Measurements from ENCODE around the gene ALG12. TPM values are rescaled to one million over a fixed set of nuclear protein-coding genes. Genes with fewer than 3 reads are reported as not detected.

ALG12 gene
- total RNA-seq, 1 donor = 18.8 TPM

GRCh38 chr22:49963647-49964026, 45.4 kb upstream of the ALG12 start:
- no peaks in the 10 kb centered on the region for H3K9me3 ChIP-seq (ENCODE audit: low read depth, low read length)
- H3K4me3 ChIP-seq (ENCODE audit: insufficient read depth, low read length) = no peak overlapping the region
- H3K27me3 ChIP-seq (ENCODE audit: insufficient read depth, low read length) = no peaks in the 10 kb centered on the region
- H3K79me2 ChIP-seq (ENCODE audit: insufficient read depth, low read length) = peaks cover 37% of the 10 kb centered on the region
- DNase-seq (ENCODE audit: insufficient read length, low spot score, missing footprints) = peak; percentile 74
- peak overlapping the region; percentile 39 for H3K4me2 ChIP-seq (ENCODE audit: insufficient read depth, low read length)
- H3K27ac ChIP-seq (ENCODE audit: low read depth, low read length) = peak overlapping the region; percentile 83
- peaks cover 30% of the 10 kb centered on the region for H3K4me1 ChIP-seq (ENCODE audit: insufficient read depth, low read length)
- H3K36me3 ChIP-seq (ENCODE audit: insufficient read depth, low read length) = peaks cover 14% of the 10 kb centered on the region
- TF ChIP-seq, protein P1, sequence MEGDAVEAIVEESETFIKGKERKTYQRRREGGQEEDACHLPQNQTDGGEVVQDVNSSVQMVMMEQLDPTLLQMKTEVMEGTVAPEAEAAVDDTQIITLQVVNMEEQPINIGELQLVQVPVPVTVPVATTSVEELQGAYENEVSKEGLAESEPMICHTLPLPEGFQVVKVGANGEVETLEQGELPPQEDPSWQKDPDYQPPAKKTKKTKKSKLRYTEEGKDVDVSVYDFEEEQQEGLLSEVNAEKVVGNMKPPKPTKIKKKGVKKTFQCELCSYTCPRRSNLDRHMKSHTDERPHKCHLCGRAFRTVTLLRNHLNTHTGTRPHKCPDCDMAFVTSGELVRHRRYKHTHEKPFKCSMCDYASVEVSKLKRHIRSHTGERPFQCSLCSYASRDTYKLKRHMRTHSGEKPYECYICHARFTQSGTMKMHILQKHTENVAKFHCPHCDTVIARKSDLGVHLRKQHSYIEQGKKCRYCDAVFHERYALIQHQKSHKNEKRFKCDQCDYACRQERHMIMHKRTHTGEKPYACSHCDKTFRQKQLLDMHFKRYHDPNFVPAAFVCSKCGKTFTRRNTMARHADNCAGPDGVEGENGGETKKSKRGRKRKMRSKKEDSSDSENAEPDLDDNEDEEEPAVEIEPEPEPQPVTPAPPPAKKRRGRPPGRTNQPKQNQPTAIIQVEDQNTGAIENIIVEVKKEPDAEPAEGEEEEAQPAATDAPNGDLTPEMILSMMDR (IDR thresholded peaks at IDR 0.05; ENCODE audit: extremely low read depth, low read depth, low read length) = no peak
- H4K20me1 ChIP-seq (ENCODE audit: insufficient read depth, low read length) = peaks cover 13% of the 10 kb centered on the region
- H2AFZ ChIP-seq (ENCODE audit: low read length) = no peak overlapping the region

DNA sequence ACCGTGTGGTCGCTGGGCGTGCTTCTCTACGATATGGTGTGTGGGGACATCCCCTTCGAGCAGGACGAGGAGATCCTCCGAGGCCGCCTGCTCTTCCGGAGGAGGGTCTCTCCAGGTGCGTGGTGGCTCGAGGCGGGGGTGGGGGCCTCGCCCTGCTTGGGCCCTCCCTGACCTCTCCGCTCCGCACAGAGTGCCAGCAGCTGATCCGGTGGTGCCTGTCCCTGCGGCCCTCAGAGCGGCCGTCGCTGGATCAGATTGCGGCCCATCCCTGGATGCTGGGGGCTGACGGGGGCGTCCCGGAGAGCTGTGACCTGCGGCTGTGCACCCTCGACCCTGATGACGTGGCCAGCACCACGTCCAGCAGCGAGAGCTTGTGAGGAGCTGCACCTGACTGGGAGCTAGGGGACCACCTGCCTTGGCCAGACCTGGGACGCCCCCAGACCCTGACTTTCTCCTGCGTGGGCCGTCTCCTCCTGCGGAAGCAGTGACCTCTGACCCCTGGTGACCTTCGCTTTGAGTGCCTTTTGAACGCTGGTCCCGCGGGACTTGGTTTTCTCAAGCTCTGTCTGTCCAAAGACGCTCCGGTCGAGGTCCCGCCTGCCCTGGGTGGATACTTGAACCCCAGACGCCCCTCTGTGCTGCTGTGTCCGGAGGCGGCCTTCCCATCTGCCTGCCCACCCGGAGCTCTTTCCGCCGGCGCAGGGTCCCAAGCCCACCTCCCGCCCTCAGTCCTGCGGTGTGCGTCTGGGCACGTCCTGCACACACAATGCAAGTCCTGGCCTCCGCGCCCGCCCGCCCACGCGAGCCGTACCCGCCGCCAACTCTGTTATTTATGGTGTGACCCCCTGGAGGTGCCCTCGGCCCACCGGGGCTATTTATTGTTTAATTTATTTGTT, 44.8 kb upstream of the ALG12 start:
- peak overlapping the region; percentile 83 for H3K27ac ChIP-seq (ENCODE audit: low read depth, low read length)
- TF ChIP-seq, protein P1 (IDR thresholded peaks at IDR 0.05; ENCODE audit: extremely low read depth, low read depth, low read length) = no peak
- H3K79me2 ChIP-seq (ENCODE audit: insufficient read depth, low read length) = peaks cover 37% of the 10 kb centered on the region
- no peaks in the 10 kb centered on the region for H3K27me3 ChIP-seq (ENCODE audit: insufficient read depth, low read length)
- peak; percentile 86 for DNase-seq (ENCODE audit: insufficient read length, low spot score, missing footprints)
- peak overlapping the region; percentile 86 for H3K4me2 ChIP-seq (ENCODE audit: insufficient read depth, low read length)
- peak overlapping the region; percentile 72 for H2AFZ ChIP-seq (ENCODE audit: low read length)
- peaks cover 13% of the 10 kb centered on the region for H4K20me1 ChIP-seq (ENCODE audit: insufficient read depth, low read length)
- H3K9me3 ChIP-seq (ENCODE audit: low read depth, low read length) = no peaks in the 10 kb centered on the region
- peaks cover 30% of the 10 kb centered on the region for H3K4me1 ChIP-seq (ENCODE audit: insufficient read depth, low read length)
- peak overlapping the region; percentile 78 for H3K4me3 ChIP-seq (ENCODE audit: insufficient read depth, low read length)
- peaks cover 14% of the 10 kb centered on the region for H3K36me3 ChIP-seq (ENCODE audit: insufficient read depth, low read length)

GRCh38 chr22:49962012-49962750, 43.9 kb upstream of the ALG12 start:
- TF ChIP-seq, protein P1 (IDR thresholded peaks at IDR 0.05; ENCODE audit: extremely low read depth, low read depth, low read length) = no peak
- H2AFZ ChIP-seq (ENCODE audit: low read length) = peak overlapping the region; percentile 72

DNA sequence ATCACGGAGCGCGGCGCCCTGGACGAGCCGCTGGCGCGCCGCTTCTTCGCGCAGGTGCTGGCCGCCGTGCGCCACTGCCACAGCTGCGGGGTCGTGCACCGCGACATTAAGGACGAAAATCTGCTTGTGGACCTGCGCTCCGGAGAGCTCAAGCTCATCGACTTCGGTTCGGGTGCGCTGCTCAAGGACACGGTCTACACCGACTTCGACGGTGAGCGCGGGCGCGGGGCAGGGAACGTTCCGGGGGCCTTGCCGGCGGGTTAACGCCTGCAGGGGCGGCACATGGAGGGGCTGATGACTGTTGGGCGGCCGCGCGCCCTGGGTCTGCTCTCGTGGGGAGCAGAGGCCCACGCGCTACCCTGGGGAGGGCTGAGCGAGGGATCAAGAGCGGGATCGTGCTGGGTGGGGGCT, 43.4 kb upstream of the ALG12 start:
- Histone ChIP-seq H3K4me1 (ENCODE audit: insufficient read depth, low read length) (peaks cover 20% of the 10 kb centered on the region), H3K27me3 (ENCODE audit: insufficient read depth, low read length) (no peaks in the 10 kb centered on the region), H4K20me1 (ENCODE audit: insufficient read depth, low read length) (peaks cover 13% of the 10 kb centered on the region), H2AFZ (ENCODE audit: low read length) (no peak overlapping the region), H3K4me3 (ENCODE audit: insufficient read depth, low read length) (peak overlapping the region; percentile 78), H3K79me2 (ENCODE audit: insufficient read depth, low read length) (peaks cover 37% of the 10 kb centered on the region), H3K4me2 (ENCODE audit: insufficient read depth, low read length) (peak overlapping the region; percentile 86), H3K27ac (ENCODE audit: low read depth, low read length) (peak overlapping the region; percentile 53), H3K36me3 (ENCODE audit: insufficient read depth, low read length) (peaks cover 14% of the 10 kb centered on the region), H3K9me3 (ENCODE audit: low read depth, low read length) (no peaks in the 10 kb centered on the region)
- peak; percentile 93 for DNase-seq (ENCODE audit: insufficient read length, low spot score, missing footprints)
- TF ChIP-seq, protein P1 (IDR thresholded peaks at IDR 0.05; ENCODE audit: extremely low read depth, low read depth, low read length) = no peak

More at GRCh38 chr22:49962012-49962750, 43.9 kb upstream of the ALG12 start:
- peaks cover 26% of the 10 kb centered on the region for H3K4me1 ChIP-seq (ENCODE audit: insufficient read depth, low read length)
- no peaks in the 10 kb centered on the region for H3K27me3 ChIP-seq (ENCODE audit: insufficient read depth, low read length)
- DNase-seq (ENCODE audit: insufficient read length, low spot score, missing footprints) = peak; percentile 100
- no peaks in the 10 kb centered on the region for H3K9me3 ChIP-seq (ENCODE audit: low read depth, low read length)
- H3K27ac ChIP-seq (ENCODE audit: low read depth, low read length) = peak overlapping the region; percentile 83
- H3K4me2 ChIP-seq (ENCODE audit: insufficient read depth, low read length) = peak overlapping the region; percentile 86
- H3K36me3 ChIP-seq (ENCODE audit: insufficient read depth, low read length) = peaks cover 14% of the 10 kb centered on the region
- H3K79me2 ChIP-seq (ENCODE audit: insufficient read depth, low read length) = peaks cover 37% of the 10 kb centered on the region
- peaks cover 13% of the 10 kb centered on the region for H4K20me1 ChIP-seq (ENCODE audit: insufficient read depth, low read length)
- H3K4me3 ChIP-seq (ENCODE audit: insufficient read depth, low read length) = peak overlapping the region; percentile 78

Data from osteoblast (primary cell).